ENCODE data around the gene TASOR.

Gene TASOR

DNA sequence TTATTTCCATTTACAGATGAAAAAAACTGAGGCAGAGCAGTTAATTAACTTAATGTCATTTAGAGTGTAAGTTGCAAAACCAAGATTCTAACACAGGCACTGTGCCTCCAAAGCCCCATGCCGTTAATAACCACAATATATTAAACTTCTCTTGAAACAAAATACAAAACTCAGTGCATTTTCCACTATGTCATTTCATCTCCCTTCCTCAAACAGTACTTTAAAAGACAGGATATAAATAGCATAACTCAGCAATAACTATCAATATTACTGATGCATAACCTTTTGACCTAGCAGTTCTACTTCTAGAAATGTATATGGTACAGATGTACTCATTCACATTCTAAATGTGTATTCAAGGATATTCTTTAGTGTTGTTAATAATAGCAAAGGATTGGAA, 5.1 kb upstream of the TASOR start:
- no peak for DNase-seq

DNA sequence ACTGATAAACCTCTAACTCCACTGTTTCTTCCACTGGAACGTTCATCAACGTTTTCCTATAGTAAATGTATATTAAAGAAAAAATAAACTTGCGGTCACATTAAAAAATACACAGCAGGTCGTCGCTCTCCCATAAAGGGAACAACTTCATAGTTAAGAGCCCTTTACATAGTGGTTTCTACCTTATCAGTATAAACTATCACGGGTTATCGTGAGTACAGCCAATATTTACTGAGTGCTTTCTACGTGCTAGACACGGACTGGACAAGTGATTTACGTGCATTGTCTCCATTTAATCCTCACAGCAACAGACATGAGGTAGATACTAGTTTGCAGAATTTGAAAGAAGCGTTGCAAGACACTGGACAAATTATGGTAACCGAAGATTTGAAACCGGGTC, 964 bp upstream of the TASOR start:
- no peak for DNase-seq

DNA sequence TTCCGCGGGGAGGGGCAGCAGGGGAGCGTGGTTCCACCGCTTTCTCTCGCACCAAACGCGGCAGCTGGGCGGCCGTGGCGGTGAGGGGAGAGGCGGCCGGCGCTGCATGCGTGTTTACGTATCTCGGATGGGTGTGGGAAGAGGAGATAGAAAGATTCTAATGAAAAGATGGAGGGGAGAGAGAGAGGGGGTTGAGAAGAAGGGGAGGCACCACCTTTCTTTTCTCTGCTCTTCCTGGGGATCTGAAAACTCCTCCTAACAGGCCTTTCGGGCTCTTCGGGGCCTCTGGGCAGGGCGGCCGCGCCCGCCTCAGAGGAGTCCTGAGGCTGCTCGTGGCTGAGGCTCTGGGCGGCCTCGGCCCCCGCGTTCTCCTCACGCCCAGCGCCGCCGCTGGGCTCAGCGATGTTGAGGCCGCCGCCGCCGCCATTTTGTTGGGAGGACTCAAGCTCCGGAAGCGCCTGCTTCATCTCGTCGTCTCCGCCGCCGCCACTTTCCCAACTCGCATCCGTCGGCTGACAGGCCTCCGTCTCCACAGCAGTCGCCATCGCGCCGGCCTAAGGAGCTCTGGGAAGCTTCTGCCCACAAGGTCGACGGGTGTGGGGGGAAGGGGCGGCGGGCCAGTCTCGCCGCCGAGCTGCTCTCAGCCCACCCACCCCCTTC, 473 bp downstream of the TASOR start:
- peak; percentile 80 for DNase-seq

DNA sequence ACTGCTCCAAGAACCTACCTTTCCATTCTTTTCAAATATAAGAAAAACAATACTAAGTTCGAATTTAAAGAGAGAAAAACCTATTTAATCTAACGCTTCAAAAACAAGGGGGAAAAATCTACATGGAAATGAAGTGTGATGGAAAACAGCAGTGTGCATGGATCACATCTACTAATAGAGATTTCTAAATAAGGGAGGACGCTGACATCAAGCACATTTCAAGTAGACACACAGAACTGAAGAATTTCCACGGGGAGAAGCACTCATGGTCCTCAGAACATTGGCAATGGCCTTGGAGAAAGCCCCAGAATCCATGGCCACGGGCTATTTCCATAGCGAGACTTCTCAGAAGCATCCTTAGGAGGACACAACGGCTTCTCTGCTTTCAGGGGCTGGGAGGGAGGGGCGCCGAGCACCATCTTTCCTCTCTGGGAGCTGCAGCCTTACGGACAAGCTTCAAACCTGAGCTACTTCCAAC, 1.0 kb downstream of the TASOR start:
- DNase-seq = no peak

DNA sequence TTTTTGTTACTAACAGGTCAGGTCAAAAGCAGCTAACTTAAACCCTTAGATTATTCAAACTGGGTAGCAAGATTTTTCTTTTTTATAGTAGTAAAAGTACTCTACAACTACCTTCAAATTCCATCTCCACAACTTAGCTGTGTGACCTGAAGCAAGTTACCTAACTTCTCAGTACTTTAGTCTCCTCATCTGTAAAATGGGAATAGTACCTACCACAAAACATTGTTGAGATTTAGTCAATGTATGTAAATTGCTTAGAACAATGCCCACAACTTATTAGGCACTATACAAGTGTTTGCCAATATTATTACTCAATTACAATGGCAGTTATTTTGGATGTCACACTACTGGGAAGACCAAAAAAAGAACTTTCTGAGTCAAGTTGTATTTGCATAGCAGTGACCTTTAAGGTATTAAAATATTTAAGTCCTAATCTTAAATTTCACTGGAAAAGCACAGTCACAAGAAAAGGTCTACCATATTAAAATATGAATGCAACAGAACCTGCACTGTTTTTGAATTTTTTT, 2.9 kb downstream of the TASOR start:
- DNase-seq = no peak

DNA sequence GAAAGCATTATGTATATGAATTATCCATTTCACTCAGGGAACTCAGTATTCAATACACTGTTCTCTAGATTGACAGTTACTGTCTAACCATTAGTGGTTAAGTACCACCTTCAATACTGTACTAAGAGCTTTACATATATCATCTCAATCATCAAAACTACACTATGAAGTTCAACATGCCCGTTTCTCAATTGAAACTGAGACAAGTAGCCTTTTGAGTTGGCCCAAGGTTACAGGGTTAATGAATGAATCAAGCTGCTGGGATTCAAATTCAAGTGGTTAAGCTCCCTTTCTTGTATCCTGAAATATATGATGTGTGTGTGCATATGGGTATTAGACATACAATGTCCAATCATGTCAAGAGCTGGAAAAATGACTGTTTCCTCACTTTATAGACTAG, 5.8 kb downstream of the TASOR start:
- DNase-seq = no peak

DNA sequence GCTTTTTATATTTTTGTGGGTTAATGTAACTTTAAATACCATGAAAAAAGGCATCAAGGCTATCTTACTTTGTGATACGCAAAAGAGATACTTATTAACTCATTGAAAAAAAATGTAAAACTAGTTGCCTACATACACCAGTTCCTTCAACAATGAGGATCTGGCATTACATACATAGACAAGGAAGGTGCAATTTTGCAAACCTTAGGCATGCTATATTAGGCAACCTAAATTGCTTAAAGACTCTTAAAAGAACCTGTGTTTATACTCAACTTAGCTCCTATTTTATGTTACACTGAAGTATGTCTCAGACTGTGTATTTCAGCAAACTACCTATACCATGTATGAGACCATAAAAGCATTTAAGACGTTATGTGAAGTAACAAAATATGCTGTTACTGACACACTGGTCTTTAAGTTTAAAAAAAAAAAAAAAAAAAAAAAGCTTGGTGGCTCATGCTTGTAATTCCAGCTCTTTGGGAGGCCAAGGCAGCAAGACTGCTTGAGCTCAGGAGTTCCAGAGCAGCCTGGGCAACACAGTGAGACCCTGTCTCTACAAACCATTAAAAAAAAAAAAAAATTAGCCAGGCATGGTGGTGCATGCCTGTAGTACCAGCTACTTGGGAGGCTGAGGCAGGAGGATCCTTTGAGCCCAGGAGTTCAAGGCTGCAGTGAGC, 9.1 kb downstream of the TASOR start:
- peak; percentile 7 for DNase-seq

DNA sequence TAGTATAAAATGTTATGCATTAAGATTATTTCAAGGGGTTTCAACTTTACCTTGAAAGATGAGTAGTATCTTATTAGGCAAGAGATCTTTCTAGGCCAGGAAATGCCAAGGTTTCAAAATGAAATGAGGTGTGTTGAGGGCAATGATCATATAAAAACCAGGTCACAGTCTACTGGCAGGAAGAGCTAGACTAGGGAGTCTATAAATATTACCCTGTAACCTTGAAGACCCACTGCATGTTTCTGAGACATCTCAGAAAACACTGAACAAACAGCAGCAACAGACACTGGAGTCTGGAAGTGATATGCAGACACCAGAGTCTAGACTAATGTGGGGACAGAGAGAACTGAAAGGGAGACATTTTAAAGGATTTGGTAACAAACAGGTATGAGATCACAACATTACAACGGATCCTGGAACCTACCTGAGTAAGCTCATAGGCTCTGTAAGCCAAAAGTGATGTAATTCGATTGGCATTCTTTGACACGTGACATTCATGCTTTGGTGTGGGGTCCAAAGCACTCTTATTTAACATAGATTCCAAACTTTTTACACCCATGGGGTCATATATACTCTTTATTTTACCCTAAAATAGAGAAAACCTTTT, 15.0 kb downstream of the TASOR start:
- no peak for DNase-seq

DNA sequence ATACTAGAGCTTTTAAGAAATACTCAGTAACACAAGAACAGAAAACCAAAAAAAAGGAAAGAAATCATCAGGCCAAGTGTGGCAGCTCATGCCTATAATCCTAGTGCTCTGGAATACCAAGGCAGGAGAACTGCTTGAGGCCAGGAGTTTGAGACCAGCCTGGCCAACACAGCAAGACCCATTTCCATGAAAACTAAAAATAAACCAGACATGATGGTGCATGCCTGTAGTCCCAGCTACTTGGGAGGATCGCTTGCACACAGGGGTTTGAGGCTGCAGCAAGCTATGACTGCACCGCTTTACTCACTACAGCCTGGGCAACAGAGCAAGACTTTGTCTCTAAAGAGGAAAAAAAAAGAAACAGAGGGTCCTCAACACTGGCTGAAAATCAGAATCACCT, 18.2 kb downstream of the TASOR start:
- no peak for DNase-seq

DNA sequence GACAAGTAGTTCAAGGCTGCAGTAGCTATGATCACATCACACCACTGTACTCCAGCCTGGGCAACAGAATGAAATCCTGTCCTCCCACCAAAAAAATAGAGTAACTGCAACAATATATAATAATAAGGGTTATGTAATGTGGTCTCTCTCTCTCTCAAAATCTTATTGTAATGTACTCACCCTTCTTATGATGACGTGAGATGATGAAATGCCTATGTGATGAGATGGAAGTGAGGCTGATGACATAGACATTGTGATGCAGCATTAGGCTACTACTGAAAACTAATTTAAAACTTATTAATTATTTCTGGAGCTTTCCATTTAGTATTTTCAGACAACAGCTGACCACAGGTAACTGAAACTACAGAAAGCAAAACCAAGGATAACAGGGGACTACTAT, 27.4 kb downstream of the TASOR start:
- no peak for DNase-seq

DNA sequence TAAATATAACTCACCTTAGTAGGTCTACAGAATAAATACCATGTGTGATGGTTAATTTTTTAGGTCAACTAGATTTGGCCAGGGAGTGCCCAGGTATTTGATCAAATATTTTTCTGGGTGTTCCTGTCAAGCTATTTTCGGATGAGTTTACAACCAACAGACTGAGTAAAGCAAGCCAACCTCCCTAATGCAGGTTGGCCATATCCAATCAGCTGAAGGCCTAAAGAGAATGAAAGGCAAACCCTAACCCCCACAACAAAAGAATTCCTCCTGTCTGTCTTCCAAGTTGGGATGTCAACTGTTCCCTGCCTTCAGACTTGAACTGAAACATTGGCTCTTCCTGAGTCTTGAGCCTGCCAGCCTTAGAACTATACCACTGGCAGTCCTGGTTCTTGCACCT, 28.6 kb downstream of the TASOR start:
- DNase-seq = no peak

DNA sequence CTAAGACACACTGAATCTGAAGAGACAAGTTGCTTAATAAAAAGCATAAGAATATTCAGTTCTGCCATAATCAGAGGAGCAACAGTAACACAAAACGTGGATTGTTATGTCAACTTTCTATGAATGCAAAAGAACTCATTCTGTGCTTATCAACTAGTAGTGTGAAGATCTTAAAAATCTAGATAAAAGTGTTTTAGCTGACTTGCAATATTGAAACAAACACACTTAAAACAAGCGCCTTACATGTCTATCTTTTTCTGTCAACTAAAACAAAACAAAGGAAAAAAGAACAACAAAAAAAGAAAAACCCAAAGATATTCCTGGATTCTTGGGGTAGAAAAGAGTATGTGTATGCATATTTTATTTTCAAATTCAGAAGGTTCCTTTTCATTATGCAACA, 37.7 kb downstream of the TASOR start:
- DNase-seq = no peak

DNA sequence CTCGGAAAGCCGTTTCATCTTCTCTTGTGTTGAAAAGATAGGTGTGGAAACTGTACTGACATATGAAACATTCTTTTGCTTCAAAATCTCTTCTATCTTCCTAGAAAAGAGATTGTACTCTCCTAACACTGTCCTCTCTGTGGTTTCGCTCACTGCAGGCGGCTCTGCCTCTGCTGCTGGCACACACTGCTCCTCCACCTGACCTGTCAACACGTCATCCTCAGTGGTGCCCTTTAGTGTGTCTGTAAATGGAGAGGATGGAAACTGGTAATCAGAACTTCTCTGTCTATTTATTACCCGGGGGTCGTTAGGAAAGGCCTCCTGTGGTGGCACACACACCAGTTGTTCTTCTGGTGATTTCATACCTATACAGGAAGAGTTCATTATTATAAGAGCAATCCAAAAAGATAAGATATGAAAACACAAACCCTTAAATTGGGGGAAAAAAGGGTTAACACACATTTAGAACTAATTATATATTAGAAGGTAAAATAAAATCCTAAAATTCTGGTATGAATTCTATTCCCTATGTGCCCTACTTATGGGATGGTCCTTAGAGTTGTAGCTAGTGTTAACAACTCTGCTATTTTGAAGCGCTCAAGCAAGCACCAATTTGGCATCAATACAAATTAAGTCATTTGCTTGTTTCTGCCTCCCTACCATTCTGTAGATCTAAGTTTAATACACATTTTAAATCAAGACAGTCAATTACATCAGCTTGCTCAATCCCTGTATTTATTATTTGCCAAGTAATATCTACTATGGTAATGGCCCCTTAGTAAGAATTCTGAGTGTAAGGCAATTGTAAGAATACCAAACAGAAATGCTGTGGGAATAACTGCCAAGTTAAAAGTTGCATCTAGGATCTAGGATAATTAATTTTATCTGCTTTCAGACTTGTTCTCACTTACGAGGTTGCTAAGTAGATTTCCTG, 49.2 kb downstream of the TASOR start:
- no peak for DNase-seq
